K562 treated with DMSO at 1 percent for 12 hours (cell line): ENCODE data around the gene BABAM2. TPM values are rescaled to one million over a fixed set of nuclear protein-coding genes. Genes with fewer than 3 reads are reported as not detected.

Source experiments
- total RNA-seq: library from RNA; unstranded; fragments of 300-600 nt; gene quantifications from 2 replicates; pipeline ENCODE4 v1.2.3, GENCODE V29; 2022; ENCODE audit not compliant: insufficient read depth

Gene BABAM2
- total RNA-seq, result 10.8 and 20.5 TPM in 2 replicates

DNA sequence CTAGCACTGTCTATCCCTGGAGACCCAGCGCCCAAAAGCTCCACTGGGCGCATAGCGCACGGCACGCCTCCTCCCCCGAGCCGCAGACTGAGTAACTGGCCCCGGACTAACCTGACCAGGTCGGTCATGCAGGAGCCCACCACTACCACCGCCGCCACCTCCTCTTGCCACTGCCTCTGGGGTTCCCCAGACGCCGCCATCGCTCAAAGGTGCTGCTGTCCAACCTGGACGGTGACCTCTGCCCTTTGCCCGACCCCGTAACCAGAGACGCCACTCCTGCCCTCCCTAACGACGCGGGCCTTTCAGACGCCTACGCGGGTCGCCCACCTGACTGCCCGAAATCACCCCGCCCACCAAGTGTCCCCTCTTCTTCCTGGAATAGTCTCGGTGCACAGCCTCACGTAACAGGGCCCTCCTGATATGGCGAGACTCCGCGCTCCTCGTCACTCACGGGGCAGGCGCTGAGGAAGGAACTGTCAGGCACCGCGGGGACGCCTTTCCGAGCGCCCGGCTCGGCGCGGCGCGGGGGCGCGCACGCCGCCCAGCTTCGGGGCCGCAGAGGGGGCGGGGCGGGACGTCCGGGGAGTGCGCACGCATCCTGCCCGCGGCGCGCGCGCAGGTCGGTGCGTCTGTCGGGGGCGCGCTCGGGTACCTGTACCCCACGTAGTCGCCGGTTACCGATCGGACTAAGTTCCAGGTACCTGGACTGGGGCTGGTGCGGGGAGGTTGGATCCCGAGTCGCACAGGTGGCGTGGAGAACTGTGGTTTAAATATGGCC, at the start of gene BABAM2, which contains the start of gene RBKS:
Gene BABAM2 (plus strand): TSS at position 584 of the 778 bp plus-strand sequence. CDS start 3,828 bp downstream, outside the sequence.
Gene RBKS (minus strand): TSS at position 242 of the 778 bp plus-strand sequence. CDS start 42 bp downstream, at position 200.

Other genes starting within 250 kb of the BABAM2 start
- 20.9 and 40.2 TPM in 2 replicates for gene SUPT7L, start 227.1 kb upstream of the BABAM2 start, total RNA-seq
- gene SLC4A1AP, start 226.8 kb upstream of the BABAM2 start, total RNA-seq, result 23.5 and 41.8 TPM in 2 replicates
- gene MRPL33, start 119.0 kb upstream of the BABAM2 start, total RNA-seq, result 68.2 and 108 TPM in 2 replicates
- 0.43 and 0.51 TPM in 2 replicates for gene RBKS, start 342 bp upstream of the BABAM2 start, total RNA-seq